GM23248 (cell line): Measurements from ENCODE around the gene CEP290.

ENCODE experiments used
- EZH2 ChIP-seq: fragments of 200-600 bp; sonication (generic); IDR thresholded peaks from 2 replicates; pipeline ENCODE4 v1.6.1; 2018; ENCODE audit warnings: antibody characterized with exemption, mild to moderate bottlenecking; ENCODE audit not compliant: insufficient read depth, poor library complexity, severe bottlenecking
- EZH2phosphoT487 ChIP-seq: fragments of 200-600 bp; sonication (generic); IDR thresholded peaks from 2 replicates; pipeline ENCODE4 v1.6.1; 2018; ENCODE audit warnings: antibody characterized with exemption, moderate library complexity, mild to moderate bottlenecking, low read depth; ENCODE audit not compliant: insufficient read depth

- TF ChIP-seq EZH2phosphoT487 (no peak), EZH2 (no peak)
Measured at GRCh38 chr12:88150063-88150462, 8.2 kb upstream of the CEP290 start.
